Effector memory CD8-positive, alpha-beta T cell (primary cell): Measurements from ENCODE around the gene APP.

Source experiments
- ATAC-seq: fragments of 150-1000 bp; cut with Tn5 transposase; replicated peaks from 2 replicates; pipeline ENCODE4 v1.10.0; 2021; ENCODE audit warnings: mild to moderate bottlenecking, moderate library complexity
- DNase-seq, 3 experiments: peaks; one replicate each; pipeline ENCODE4 v3.0.0; 2021
- H3K27ac Mint-ChIP-seq, 2 donors: one replicate each; pipeline ENCODE4 v1.8.0; 2022; ENCODE audit warnings: mild to moderate bottlenecking in 2 of 2, mixed read lengths in 2 of 2, moderate library complexity in 2 of 2
- H3K27me3 Mint-ChIP-seq, 2 donors: one replicate each; pipeline ENCODE4 v1.8.0; 2022; ENCODE audit warnings: mixed read lengths in 2 of 2
- H3K36me3 Mint-ChIP-seq: one replicate; pipeline ENCODE4 v1.8.0; 2022; ENCODE audit warnings: mild to moderate bottlenecking, moderate library complexity, mixed read lengths; ENCODE audit not compliant: insufficient read depth
- H3K4me1 Mint-ChIP-seq, 2 donors: one replicate each; pipeline ENCODE4 v1.8.0; 2022; ENCODE audit warnings: low read depth in 2 of 2, mixed read lengths in 2 of 2
- H3K4me3 Mint-ChIP-seq, 2 donors: one replicate each; pipeline ENCODE4 v1.8.0; 2022; ENCODE audit warnings: mild to moderate bottlenecking in 2 of 2, mixed read lengths in 2 of 2, moderate library complexity in 2 of 2
- H3K9me3 Mint-ChIP-seq, 2 donors: one replicate each; pipeline ENCODE4 v1.8.0; 2022; ENCODE audit warnings: mixed read lengths in 2 of 2

The APP gene

DNA sequence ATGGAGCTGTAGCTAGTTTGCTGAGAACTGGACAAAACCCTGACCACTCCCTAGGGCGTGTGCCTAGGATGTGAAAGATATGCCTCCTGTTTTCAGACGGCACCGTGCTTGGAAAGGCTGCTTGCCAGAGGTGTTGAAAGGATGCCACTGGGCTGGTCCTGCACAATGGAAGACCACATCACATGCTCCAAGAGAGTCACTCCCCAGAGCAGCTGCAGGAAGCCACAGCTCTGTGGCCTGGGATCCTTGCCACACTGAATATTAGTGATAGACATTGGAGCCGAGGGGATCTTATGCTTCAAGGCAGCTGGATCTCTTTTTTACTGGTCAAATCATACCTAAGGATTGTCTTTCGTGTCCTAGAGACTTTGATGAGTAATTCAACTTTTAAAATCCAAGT is 6.6 kb upstream of the APP start:
- DNase-seq (no peak), ATAC-seq (no peak)
- Mint-ChIP-seq H3K9me3 (no peaks in the 10 kb centered on the region), H3K27me3 (peaks cover under 1 to 16% of the 10 kb centered on the region in 2 donors), H3K4me3 (no peak overlapping the region), H3K27ac (no peak overlapping the region), H3K36me3 (no peaks in the 10 kb centered on the region), H3K4me1 (no peaks in the 10 kb centered on the region)

DNA sequence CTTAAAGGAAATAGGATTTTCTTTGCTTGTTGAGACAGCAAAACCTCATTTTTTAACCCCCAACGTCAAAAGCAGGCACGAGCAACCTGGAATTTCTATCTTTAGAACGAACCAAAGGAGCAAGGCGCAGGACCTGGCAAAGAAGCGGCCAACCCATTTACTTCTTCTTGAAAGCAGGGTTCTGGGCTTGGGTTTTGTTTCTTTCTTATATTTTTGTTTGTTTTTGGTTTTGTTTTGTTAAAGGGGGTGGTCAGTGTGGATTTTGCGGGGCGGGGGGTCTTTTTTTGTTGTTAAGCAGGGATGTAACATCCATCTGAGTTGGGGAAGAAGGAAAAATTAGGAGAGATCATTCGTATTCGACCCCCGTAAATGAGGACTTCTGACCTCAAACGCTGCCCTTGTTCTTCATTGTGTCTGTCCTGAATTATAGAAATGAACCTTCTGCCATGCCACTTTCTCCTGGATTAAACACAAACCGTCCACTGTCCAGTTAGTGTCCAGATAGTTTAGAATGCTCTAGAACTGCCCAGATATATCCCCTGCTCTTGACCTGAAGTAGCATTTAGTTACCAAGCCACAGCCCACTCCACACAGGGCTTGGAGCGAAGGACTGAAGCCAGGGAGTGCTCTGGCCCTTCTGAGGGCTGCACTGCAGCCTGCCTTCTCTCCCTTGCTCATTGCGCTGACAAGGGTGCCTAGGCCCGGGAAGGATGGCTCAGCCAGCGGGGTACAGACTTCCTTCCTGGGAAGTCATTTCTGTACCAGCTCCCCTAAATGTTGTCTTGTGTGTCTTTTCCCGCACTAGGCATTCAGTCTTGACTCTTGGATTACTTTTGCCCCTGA is 909 bp upstream of the APP start:
- Mint-ChIP-seq H3K27me3 (peaks cover 39 to 50% of the 10 kb centered on the region in 2 donors), H3K27ac (peak overlapping the region in 1 of 2 donors; percentile 35)
- ATAC-seq = no peak

DNA sequence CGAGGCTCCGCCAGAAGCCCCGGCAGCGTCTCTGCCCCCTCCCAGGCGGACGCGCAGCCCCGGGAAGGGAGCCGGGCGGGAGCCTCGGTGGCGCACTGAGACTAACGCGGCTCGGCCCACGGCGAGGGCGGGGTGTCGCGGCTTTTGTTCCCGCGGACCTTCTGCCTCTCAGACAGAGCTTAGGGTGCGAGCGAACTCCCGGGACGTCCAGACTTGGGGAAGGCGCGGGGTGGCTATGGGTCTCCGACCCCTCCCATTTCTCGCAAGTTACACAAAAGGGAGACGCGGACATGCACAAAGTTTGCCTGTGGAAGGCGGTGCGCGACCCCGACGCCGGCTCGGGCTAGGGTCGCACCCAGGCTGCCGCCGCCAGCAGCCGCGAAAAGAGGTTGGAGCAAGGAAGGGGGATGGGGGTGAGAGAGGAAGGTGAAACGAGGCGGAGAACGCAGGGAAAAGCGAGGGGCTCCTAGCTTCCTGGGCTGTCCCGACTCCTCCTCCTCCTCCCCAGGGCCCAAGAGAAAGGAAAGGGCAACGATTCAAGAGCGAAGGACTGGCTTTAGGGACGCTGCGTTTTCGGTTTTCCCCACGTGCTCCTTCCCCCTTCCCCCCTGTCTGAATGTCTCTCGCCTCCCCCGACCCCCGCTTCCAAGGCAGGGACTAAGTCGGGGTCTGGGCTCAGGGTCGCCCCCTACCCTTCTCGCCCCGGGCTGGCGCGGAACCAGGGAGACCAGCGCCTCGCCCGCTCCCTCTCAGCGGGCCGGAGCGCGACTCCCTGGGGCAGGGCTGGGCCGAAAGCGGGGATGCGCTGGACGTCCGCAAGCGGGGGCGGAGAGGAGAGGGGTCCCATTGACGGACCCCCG is 729 bp downstream of the APP start:
- Mint-ChIP-seq H3K4me1 (peaks cover 12 to 15% of the 10 kb centered on the region in 2 donors), H3K9me3 (no peaks in the 10 kb centered on the region)

More for the DNA sequence above, 909 bp upstream of the APP start:
- no peak for DNase-seq
- Mint-ChIP-seq H3K4me3 (peak overlapping the region; percentile 64 to 85), H3K4me1 (peaks cover 12 to 15% of the 10 kb centered on the region in 2 donors), H3K36me3 (no peaks in the 10 kb centered on the region), H3K9me3 (no peaks in the 10 kb centered on the region)

DNA sequence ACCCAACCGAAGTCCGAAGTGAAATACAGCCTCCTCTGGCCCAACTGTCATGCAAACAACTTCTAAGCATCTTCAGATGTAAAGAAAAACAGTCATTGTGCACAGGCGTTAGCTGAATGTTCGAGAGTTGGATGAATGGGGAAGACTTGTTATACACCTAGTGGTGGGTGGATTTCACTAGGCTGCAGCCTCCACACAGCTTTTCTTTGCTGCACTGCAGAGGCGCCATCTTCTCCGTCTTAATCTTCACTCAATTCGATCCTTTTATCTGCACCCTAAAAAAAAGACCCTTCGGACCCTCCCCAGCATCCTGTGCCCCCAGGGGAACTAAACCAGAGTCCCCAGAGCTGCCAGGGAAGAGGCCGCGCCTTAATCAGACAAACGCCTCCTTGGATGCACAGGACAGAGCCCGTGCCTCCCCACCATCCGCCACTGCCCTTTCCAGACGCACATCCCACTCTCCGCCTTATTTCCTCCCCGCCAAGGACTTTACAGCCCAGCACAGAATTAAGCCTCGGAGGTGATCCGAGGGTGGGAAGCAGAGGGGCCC is 1.4 kb downstream of the APP start:
- peaks cover 12 to 15% of the 10 kb centered on the region in 2 donors for H3K4me1 Mint-ChIP-seq
- ATAC-seq (peak; percentile 46), DNase-seq (no peak)
- peak overlapping the region in 1 of 2 donors; percentile 62 for H3K27ac Mint-ChIP-seq
- H3K36me3 Mint-ChIP-seq = no peaks in the 10 kb centered on the region
- no peaks in the 10 kb centered on the region for H3K9me3 Mint-ChIP-seq
- peaks cover 44% of the 10 kb centered on the region in 2 donors for H3K27me3 Mint-ChIP-seq
- H3K4me3 Mint-ChIP-seq = peak overlapping the region; percentile 71 to 85

More for the DNA sequence above, 729 bp downstream of the APP start:
- Mint-ChIP-seq H3K27ac (peak overlapping the region in 1 of 2 donors; percentile 62), H3K27me3 (peaks cover 44 to 50% of the 10 kb centered on the region in 2 donors), H3K36me3 (no peaks in the 10 kb centered on the region), H3K4me3 (peak overlapping the region; percentile 71 to 85)
- ATAC-seq (peak; percentile 11), DNase-seq (peak in 1 of 3 experiments; percentile 0)

GRCh38 chr21:26168371-26168770 is 2.2 kb downstream of the APP start:
- H3K4me3 Mint-ChIP-seq = peak overlapping the region; percentile 71 to 85
- H3K27me3 Mint-ChIP-seq = peaks cover 36 to 44% of the 10 kb centered on the region in 2 donors
- no peaks in the 10 kb centered on the region for H3K36me3 Mint-ChIP-seq
- peaks cover 12 to 15% of the 10 kb centered on the region in 2 donors for H3K4me1 Mint-ChIP-seq
- no peaks in the 10 kb centered on the region for H3K9me3 Mint-ChIP-seq
- H3K27ac Mint-ChIP-seq = no peak overlapping the region
- DNase-seq (no peak), ATAC-seq (no peak)

GRCh38 chr21:26167593-26167992 is 3.0 kb downstream of the APP start:
- no peak overlapping the region for H3K4me3 Mint-ChIP-seq
- peaks cover 34 to 44% of the 10 kb centered on the region in 2 donors for H3K27me3 Mint-ChIP-seq
- no peak for DNase-seq
- ATAC-seq = no peak
- H3K4me1 Mint-ChIP-seq = peaks cover 12 to 15% of the 10 kb centered on the region in 2 donors
- no peaks in the 10 kb centered on the region for H3K9me3 Mint-ChIP-seq
- no peak overlapping the region for H3K27ac Mint-ChIP-seq
- H3K36me3 Mint-ChIP-seq = no peaks in the 10 kb centered on the region

- Mint-ChIP-seq H3K27ac (no peak overlapping the region), H3K9me3 (no peaks in the 10 kb centered on the region), H3K4me1 (peaks cover 5 to 6% of the 10 kb centered on the region in 2 donors), H3K36me3 (no peaks in the 10 kb centered on the region), H3K4me3 (no peak overlapping the region), H3K27me3 (peaks cover 21 to 31% of the 10 kb centered on the region in 2 donors)
- ATAC-seq = no peak
- no peak for DNase-seq
Observed at GRCh38 chr21:26165331-26165730, 5.2 kb downstream of the APP start.

DNA sequence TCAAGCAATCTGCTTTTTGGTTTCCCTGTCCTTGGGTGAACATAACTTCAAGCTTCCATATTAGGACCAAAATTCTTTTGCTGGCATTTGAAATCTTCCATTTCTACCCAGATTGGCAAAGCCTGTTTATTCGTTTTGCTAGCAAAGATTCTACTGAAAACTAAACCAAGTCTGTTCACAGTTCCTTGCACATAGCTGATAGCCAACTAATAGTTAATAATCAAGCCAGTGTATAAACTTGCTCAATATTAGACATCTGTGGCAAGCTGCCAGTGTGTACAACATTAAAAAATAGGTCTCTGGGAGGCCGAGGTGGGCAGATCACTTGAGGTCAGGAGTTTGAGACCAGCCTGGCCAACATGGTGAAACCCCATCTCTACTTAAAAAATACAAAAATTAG is 6.3 kb downstream of the APP start:
- DNase-seq = no peak
- H3K27me3 Mint-ChIP-seq = peaks cover 16 to 30% of the 10 kb centered on the region in 2 donors
- H3K27ac Mint-ChIP-seq = no peak overlapping the region
- no peak for ATAC-seq
- no peak overlapping the region for H3K4me3 Mint-ChIP-seq
- no peaks in the 10 kb centered on the region for H3K36me3 Mint-ChIP-seq
- H3K9me3 Mint-ChIP-seq = no peaks in the 10 kb centered on the region
- H3K4me1 Mint-ChIP-seq = peaks cover 5 to 6% of the 10 kb centered on the region in 2 donors

DNA sequence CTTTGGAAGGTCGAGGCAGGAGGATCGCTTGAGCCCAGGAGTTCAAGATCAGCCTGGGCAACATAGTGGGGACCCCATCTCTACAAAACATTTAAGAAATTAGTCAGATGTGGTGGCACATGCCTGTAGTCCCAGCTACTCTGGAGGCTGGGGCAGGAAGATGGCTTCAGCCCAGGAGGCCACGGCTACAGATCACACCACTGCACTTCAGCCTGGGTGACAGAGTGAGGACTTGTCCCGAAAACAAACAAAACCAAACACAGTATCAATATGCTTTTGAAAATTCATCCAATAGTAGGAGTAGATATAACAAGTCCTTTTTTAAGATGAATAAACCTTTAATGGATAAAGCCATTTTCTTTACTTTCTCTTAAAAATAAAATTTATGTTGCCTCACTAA is 8.5 kb downstream of the APP start:
- no peaks in the 10 kb centered on the region for H3K9me3 Mint-ChIP-seq
- H3K4me1 Mint-ChIP-seq = no peaks in the 10 kb centered on the region
- ATAC-seq (no peak), DNase-seq (no peak)
- H3K4me3 Mint-ChIP-seq = no peak overlapping the region
- H3K27me3 Mint-ChIP-seq = peaks cover 0 to 10% of the 10 kb centered on the region in 2 donors
- H3K27ac Mint-ChIP-seq = no peak overlapping the region
- H3K36me3 Mint-ChIP-seq = no peaks in the 10 kb centered on the region

- Mint-ChIP-seq H3K36me3 (no peaks in the 10 kb centered on the region), H3K4me1 (no peaks in the 10 kb centered on the region), H3K4me3 (no peak overlapping the region), H3K27me3 (no peaks in the 10 kb centered on the region), H3K9me3 (no peaks in the 10 kb centered on the region), H3K27ac (no peak overlapping the region)
- ATAC-seq = no peak
- no peak for DNase-seq
Observed at GRCh38 chr21:26159869-26160268, 10.7 kb downstream of the APP start.

DNA sequence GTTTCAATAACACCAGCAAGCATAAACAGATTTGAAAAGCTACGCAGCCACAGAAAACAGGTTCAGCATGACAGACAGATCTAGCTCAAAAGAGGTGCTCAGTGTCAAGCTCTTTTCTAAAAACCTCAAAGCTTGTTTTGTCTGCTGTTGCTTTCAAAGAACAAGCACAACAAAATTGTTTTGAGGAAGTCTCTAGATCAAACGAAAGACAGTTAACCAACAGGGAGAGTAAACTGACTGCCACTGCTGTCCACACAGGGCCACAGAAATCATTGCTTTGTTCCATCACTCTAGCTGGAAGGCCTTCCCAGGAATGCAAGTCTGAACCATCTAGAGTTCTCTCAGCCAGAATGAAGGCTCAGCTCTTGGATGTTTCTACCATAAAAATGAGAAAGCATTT is 12.8 kb downstream of the APP start:
- H3K36me3 Mint-ChIP-seq = no peaks in the 10 kb centered on the region
- DNase-seq = no peak
- no peaks in the 10 kb centered on the region for H3K9me3 Mint-ChIP-seq
- H3K27ac Mint-ChIP-seq = no peak overlapping the region
- no peak for ATAC-seq
- no peak overlapping the region for H3K4me3 Mint-ChIP-seq
- no peaks in the 10 kb centered on the region for H3K27me3 Mint-ChIP-seq
- no peaks in the 10 kb centered on the region for H3K4me1 Mint-ChIP-seq

DNA sequence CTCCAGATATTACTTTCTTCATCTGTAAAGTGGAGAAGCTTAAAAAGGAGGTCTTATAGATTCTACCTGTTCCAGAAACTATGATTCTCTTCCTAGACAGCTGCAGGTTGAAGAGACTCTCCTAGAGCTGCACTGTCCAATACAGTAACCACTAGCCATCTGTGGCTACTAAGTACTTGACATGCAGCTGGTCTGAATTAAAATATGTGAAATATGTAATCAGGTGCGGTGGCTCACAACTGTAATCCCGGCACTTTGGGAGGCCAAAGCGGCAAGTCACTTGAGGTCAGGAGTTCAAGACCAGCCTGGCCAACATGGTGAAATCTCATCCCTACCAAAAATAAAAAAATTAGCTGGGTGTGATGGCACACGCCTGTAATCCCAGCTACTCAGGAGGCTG is 15.8 kb downstream of the APP start:
- no peak overlapping the region for H3K4me3 Mint-ChIP-seq
- H3K36me3 Mint-ChIP-seq = no peaks in the 10 kb centered on the region
- H3K4me1 Mint-ChIP-seq = no peaks in the 10 kb centered on the region
- H3K27me3 Mint-ChIP-seq = no peaks in the 10 kb centered on the region
- no peaks in the 10 kb centered on the region for H3K9me3 Mint-ChIP-seq
- H3K27ac Mint-ChIP-seq = no peak overlapping the region
- no peak for ATAC-seq
- no peak for DNase-seq

DNA sequence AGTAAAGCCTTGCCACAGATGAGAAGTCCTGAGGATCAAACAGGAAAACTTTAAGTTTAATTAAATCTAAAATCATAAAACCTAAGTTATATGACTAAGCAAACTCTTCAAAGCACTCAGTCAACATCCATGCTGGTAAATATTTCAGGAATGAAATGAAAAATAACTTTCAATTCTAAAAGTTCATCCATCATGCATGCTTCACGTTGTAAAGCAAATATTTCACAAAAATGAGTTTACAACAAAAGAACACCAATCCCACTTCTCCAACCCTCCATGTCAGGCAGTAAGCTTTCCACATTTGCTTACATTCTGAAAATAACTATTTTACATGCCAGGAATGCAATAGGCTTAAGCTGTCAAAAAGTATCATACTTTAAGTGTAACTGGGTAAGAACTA is 16.8 kb downstream of the APP start:
- Mint-ChIP-seq H3K27me3 (no peaks in the 10 kb centered on the region), H3K9me3 (no peaks in the 10 kb centered on the region), H3K4me3 (no peak overlapping the region), H3K4me1 (no peaks in the 10 kb centered on the region), H3K36me3 (no peaks in the 10 kb centered on the region), H3K27ac (no peak overlapping the region)
- ATAC-seq (no peak), DNase-seq (no peak)
